Esophagus squamous epithelium (tissue), 4 donors: ENCODE results near the gene CELSR1.

Experiments
- POLR2A ChIP-seq, 4 donors: fragments of 450-650 bp; IDR thresholded peaks; one replicate each; pipeline ENCODE4 v1.6.1; 2017; ENCODE audit warnings: antibody characterized with exemption in 4 of 4, mild to moderate bottlenecking in 4 of 4, moderate library complexity in 3 of 4
- TF ChIP-seq, protein P1 (sequence below), 6 experiments: fragments of 450-650 bp in 4 of 6; fragments of 200-600 bp in 2 of 6; sonication (generic) in 2 of 6; IDR thresholded peaks; one replicate each; pipeline ENCODE4 v1.5.1; 2016 to 2019; ENCODE audit warnings: antibody characterized with exemption in 6 of 6, mild to moderate bottlenecking in 4 of 6, moderate library complexity in 4 of 6

GRCh38 chr22:46336119-46337078 is 201.0 kb downstream of the CELSR1 start:
- TF ChIP-seq, protein P1, sequence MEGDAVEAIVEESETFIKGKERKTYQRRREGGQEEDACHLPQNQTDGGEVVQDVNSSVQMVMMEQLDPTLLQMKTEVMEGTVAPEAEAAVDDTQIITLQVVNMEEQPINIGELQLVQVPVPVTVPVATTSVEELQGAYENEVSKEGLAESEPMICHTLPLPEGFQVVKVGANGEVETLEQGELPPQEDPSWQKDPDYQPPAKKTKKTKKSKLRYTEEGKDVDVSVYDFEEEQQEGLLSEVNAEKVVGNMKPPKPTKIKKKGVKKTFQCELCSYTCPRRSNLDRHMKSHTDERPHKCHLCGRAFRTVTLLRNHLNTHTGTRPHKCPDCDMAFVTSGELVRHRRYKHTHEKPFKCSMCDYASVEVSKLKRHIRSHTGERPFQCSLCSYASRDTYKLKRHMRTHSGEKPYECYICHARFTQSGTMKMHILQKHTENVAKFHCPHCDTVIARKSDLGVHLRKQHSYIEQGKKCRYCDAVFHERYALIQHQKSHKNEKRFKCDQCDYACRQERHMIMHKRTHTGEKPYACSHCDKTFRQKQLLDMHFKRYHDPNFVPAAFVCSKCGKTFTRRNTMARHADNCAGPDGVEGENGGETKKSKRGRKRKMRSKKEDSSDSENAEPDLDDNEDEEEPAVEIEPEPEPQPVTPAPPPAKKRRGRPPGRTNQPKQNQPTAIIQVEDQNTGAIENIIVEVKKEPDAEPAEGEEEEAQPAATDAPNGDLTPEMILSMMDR (IDR thresholded peaks at IDR 0.05): no peak
- TF ChIP-seq POLR2A (IDR thresholded peaks at IDR 0.05): no peak
